Brain microvascular endothelial cell (primary cell): Measurements from ENCODE around the gene SEL1L2.

Source experiments
- DNase-seq: peaks from one replicate; pipeline ENCODE4 v3.0.0-alpha.2; 2020
- H3K27ac ChIP-seq: fragments of 250-450 bp; sonication (Bioruptor Pico); 2 replicates; pipeline ENCODE4 v1.5.1; 2020; ENCODE audit warnings: mild to moderate bottlenecking, moderate library complexity
- H3K27me3 ChIP-seq: fragments of 250-450 bp; sonication (Bioruptor Pico); replicated peaks from 2 replicates; pipeline ENCODE4 v1.5.1; 2020; ENCODE audit warnings: mild to moderate bottlenecking
- H3K36me3 ChIP-seq: fragments of 250-450 bp; sonication (Bioruptor Pico); replicated peaks from 2 replicates; pipeline ENCODE4 v1.5.1; 2020; ENCODE audit warnings: mild to moderate bottlenecking
- H3K4me3 ChIP-seq: 2 replicates; pipeline ENCODE4 v1.5.1; 2011; ENCODE audit warnings: low read depth, mild to moderate bottlenecking, control low read depth, low read length, moderate library complexity
- in situ Hi-C: cut with HindIII; loops from 2 replicates; pipeline ENCODE4 v1.10.0; 2017; ENCODE audit warnings: low sequenced_read_pairs, low pct_ligation_motif_present
- TF ChIP-seq, protein P1 (sequence below): IDR thresholded peaks from 2 replicates; pipeline ENCODE4 v1.5.1; 2011; ENCODE audit warnings: low read depth, mild to moderate bottlenecking, moderate library complexity, low read length, control low read depth, inconsistent platforms; ENCODE audit errors: missing control alignments

Gene SEL1L2

DNA sequence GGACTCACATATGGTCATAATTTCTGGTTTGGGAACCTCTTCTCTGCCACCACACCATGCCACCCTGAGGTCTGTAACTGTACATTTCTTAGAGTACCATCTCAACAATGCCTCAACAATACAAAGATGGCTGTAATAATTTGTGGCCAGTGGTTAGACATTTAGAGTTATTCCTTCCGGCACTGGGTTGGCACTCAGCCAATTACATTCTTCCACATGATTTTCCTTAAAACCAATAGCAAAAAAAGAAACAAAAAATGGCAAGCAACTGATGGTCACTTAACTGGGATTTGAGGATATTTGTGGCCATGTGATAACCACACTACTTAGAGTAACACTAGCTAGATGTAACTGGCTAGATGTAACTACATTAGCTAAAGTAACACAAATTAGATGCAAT lies 79.9 kb downstream of the SEL1L2 start:
- in situ Hi-C loops, result no loop called here
- Histone ChIP-seq H3K4me3 (no peak overlapping the region), H3K36me3 (no peaks in the 10 kb centered on the region), H3K27me3 (no peaks in the 10 kb centered on the region), H3K27ac (no peak overlapping the region)
- TF ChIP-seq, protein P1, sequence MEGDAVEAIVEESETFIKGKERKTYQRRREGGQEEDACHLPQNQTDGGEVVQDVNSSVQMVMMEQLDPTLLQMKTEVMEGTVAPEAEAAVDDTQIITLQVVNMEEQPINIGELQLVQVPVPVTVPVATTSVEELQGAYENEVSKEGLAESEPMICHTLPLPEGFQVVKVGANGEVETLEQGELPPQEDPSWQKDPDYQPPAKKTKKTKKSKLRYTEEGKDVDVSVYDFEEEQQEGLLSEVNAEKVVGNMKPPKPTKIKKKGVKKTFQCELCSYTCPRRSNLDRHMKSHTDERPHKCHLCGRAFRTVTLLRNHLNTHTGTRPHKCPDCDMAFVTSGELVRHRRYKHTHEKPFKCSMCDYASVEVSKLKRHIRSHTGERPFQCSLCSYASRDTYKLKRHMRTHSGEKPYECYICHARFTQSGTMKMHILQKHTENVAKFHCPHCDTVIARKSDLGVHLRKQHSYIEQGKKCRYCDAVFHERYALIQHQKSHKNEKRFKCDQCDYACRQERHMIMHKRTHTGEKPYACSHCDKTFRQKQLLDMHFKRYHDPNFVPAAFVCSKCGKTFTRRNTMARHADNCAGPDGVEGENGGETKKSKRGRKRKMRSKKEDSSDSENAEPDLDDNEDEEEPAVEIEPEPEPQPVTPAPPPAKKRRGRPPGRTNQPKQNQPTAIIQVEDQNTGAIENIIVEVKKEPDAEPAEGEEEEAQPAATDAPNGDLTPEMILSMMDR, result no peak
- DNase-seq, result no peak

DNA sequence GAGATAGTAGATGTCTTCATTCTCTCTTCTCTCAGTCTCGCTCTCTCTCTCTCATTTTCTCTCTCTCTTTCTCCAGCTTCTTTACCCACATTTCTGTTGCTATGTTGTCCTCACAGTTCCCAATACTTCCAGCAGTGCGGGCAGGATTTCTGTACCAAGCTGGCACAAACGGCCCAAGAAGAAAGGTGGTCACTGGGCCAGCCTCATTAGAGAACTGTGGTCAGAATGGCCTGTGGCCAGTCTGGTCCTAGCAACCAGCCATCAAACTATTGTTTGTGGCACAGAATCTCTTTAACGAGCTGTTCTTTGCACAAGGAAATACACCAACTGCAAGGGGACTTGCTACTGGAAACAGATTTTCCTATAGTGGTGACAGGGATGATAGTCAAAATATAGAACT lies 81.3 kb downstream of the SEL1L2 start:
- H3K4me3 ChIP-seq, result no peak overlapping the region
- TF ChIP-seq, protein P1, result no peak

DNA sequence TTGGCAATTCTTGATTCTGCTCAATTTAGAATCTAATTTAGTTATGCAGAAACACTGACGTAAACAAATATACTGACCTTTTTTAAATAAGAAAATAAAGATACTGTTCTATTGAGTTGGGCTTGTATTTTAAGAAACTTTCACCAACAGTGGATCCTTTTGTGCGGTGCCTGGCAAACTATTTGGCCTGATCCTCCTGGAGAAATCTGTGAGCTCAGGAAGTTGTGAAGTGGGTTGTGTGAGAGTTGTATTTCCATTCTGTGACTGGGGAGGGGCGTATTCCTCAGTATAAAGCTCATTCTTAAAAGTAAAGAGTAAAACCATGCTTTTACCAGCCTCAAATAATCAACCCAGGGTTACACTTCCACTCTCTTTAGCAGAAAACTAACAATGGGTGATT lies 85.6 kb downstream of the SEL1L2 start:
- in situ Hi-C loops, result no loop called here
- H3K27ac ChIP-seq, result no peak overlapping the region
- no peaks in the 10 kb centered on the region for H3K27me3 ChIP-seq
- TF ChIP-seq, protein P1, result no peak
- H3K36me3 ChIP-seq, result no peaks in the 10 kb centered on the region
- no peak for DNase-seq
- no peak overlapping the region for H3K4me3 ChIP-seq

More for the DNA sequence above, 81.3 kb downstream of the SEL1L2 start:
- no peak overlapping the region for H3K27ac ChIP-seq
- no peaks in the 10 kb centered on the region for H3K36me3 ChIP-seq
- no peak for DNase-seq
- in situ Hi-C loops, result no loop called here
- no peaks in the 10 kb centered on the region for H3K27me3 ChIP-seq

DNA sequence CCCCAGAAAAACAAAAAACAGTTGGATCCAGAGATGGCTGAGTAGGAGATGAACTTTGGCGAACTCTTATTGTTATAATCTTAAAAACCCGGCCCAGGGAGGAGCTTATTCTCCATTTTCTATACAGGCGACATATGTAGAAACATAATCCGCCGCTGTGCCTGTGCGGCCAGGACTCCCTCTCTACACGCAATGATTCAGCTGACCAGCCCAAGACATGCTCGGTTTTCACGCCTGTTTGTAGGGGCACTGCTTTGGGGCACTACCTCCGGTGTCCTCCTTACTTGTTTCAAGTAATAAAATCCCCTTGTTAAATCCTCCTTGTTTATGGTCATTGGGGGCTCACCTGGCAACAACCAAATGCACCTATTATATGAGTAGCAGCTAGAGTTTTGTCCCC lies 89.9 kb downstream of the SEL1L2 start:
- TF ChIP-seq, protein P1, result no peak
- DNase-seq, result no peak
- no peaks in the 10 kb centered on the region for H3K27me3 ChIP-seq
- in situ Hi-C loops, result no loop called here
- H3K27ac ChIP-seq, result no peak overlapping the region
- no peak overlapping the region for H3K4me3 ChIP-seq
- no peaks in the 10 kb centered on the region for H3K36me3 ChIP-seq

DNA sequence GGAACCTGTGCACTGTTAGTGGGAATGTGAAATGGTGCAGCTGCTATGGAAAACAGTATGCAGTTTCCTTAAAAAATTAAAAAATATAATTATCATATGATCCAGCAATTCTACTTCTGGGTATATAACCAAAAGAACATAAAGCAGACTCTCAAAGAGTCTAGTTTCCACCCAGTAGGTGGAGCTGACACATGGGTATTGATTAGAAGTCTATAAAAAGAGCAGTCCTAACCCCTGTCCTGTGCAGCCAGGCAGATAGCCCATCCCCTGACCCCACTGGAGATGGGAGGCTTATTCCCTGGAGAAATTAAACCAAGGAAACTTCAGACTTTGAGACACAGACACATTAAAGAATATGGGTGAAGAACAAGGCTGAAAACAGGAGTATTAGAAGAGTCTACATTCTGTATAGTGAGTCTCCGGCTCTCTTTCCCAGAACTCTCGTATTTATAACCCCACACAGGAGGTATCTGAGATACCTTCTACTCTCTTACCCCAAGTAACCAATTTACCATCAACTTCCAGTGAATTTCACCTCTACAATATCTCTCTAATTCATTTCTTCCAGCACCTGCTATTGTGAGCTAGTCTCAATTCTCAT lies 92.3 kb downstream of the SEL1L2 start:
- H3K36me3 ChIP-seq, result no peaks in the 10 kb centered on the region
- TF ChIP-seq, protein P1, result peak; percentile 3
- no peak for DNase-seq
- in situ Hi-C loops, result no loop called here
- H3K27me3 ChIP-seq, result no peaks in the 10 kb centered on the region
- no peak overlapping the region for H3K27ac ChIP-seq
- H3K4me3 ChIP-seq, result no peak overlapping the region

DNA sequence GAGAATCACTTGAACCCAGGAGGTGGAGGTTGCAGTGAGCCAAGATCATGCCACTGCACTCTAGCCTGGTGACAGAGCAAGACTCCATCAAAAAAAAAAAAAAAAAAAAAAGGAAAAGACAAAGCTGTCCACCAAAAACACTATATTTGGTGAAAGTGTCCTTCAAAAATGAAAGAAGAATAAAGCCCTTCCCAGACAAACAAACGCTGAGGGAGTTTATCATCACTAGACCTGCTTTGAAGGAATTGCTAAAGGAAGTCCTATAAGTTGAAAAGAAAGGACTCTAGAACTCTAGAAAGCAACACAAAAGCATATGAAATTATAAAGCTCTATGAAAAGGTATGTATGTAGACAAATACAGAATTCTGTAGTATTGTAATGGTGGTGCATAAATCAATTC lies 98.8 kb downstream of the SEL1L2 start:
- H3K4me3 ChIP-seq, result no peak overlapping the region
- no peaks in the 10 kb centered on the region for H3K27me3 ChIP-seq
- no peaks in the 10 kb centered on the region for H3K36me3 ChIP-seq
- TF ChIP-seq, protein P1, result no peak
- in situ Hi-C loops, result no loop called here
- no peak overlapping the region for H3K27ac ChIP-seq
- DNase-seq, result no peak
